Right cardiac atrium (tissue), 5 donors: ENCODE measurements around the gene CLIC5. TPM values are rescaled to one million over a fixed set of nuclear protein-coding genes. Genes with fewer than 3 reads are reported as not detected.
"Not testable (repeated sequence)": the region's sequence is repeated elsewhere in the genome, so short reads cannot be mapped to it uniquely, and the experiment has no call there.

Source experiments
- ATAC-seq, 2 donors: fragments of 200-7000 bp; cut with Tn5 transposase; one replicate each; pipeline versions ENCODE4 v1.8.0 to v1.9.1; 2020; ENCODE audit warnings: moderate library complexity in 2 of 2, mild to moderate bottlenecking in 1 of 2
- DNase-seq, 3 donors: peaks; one replicate each; pipeline ENCODE4 v3.0.0-alpha.2; 2020
- H3K27ac ChIP-seq: one replicate; pipeline ENCODE4 v1.5.1; 2013; ENCODE audit warnings: mild to moderate bottlenecking, low read length, control low read depth, moderate library complexity
- H3K27me3 ChIP-seq: one replicate; pipeline ENCODE4 v1.6.1; 2013; ENCODE audit not compliant: control insufficient read depth, insufficient read depth
- H3K4me1 ChIP-seq: one replicate; pipeline ENCODE4 v1.6.1; 2013; ENCODE audit warnings: low read length; ENCODE audit not compliant: control insufficient read depth, insufficient read depth
- H3K4me3 ChIP-seq: one replicate; pipeline ENCODE4 v1.5.1; 2013; ENCODE audit warnings: low read length, control low read depth
- H3K9me3 ChIP-seq: one replicate; pipeline ENCODE4 v1.6.1; 2013; ENCODE audit warnings: low read length; ENCODE audit not compliant: control insufficient read depth
- WGBS: extraction: QIAGEN DNeasy Blood & Tissue Kit; methylation state at CpG from one replicate; pipeline ENCODE4 v1.1.7; 2013; 5-methylcytosine and 5-hydroxymethylcytosine counted together
- intact Hi-C, 4 donors: fragments of 100-400 bp; cut with DNase I; formaldehyde crosslinking; loops; one replicate each; pipeline versions ENCODE4 v1.11.0 to v1.14.0; 2022 to 2023
- polyA plus RNA-seq: library from polyadenylated mRNA; stranded (reverse); fragments of 200-250 nt; gene quantifications from one replicate; pipeline ENCODE4 v1.2.3, GENCODE V29; 2013
- total RNA-seq, 4 donors: library from RNA; stranded (reverse); fragmentation: NEBNext Ultra II Directional; extraction: Animal tissue kit (Norgen Biotek cat#: 25700); gene quantifications; one replicate each; pipeline ENCODE4 v1.2.1, GENCODE V29; 2021
- donor health status: healthy with polysubstance abuse.
- donor health status: DM: no; HTN: yes; CAD: no.
- donor health status: DM: no; HTN: no; CAD: no.
- donor health status: DM: no; HTN: yes; CAD: no; lungs with severe emphysema.
- donor health status: DM: yes; HTN: yes; CAD: no.

CLIC5 gene
- total and polyA plus RNA-seq, 5 donors = 60.5 to 150 (median 124) TPM

GRCh38 chr6:45946352-45946751 is 69.3 kb downstream of the CLIC5 start:
- H3K27me3 ChIP-seq = no peaks in the 10 kb centered on the region
- no peak overlapping the region for H3K4me3 ChIP-seq
- H3K9me3 ChIP-seq = no peaks in the 10 kb centered on the region
- no peak overlapping the region for H3K27ac ChIP-seq
- DNase-seq (peak; percentile 57 to 75 (median 73)), ATAC-seq (peak; percentile 79 to 81)
- peaks cover 19% of the 10 kb centered on the region for H3K4me1 ChIP-seq
- 41% methylated on average over 3 of the region's 3 CpGs for WGBS
- intact Hi-C loops = no loop called here

- Histone ChIP-seq H3K27ac (no peak overlapping the region), H3K4me3 (no peak overlapping the region), H3K9me3 (no peaks in the 10 kb centered on the region), H3K4me1 (peaks cover 17% of the 10 kb centered on the region), H3K27me3 (no peaks in the 10 kb centered on the region)
- intact Hi-C loops = no loop called here
- DNase-seq = no peak
- no peak for ATAC-seq
- WGBS = 61% methylated on average over 3 of the region's 3 CpGs
These were observed 72.7 kb downstream of the CLIC5 start for GRCh38 chr6:45942953-45943352.

DNA sequence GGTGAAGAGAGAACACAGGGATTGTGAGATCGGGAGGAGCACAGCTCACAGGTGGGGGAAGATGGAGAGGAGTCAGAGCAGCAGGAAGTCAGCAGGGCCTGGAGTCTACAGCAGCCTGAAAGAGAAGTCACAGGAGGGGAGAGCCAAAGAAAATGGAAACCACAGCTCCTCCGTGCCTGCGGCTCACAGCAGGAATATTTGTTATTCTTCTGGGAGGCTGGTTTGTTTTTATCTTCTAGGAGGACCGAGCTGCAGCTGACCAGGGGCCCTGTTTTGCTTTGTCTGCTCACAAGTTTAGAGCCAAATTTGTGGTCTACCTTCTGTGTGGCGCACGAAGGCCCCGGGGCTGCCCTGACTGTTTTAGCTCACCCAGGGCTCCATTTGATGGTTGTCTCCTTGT is 81.8 kb downstream of the CLIC5 start:
- ATAC-seq = no peak
- WGBS = 58% methylated on average over 7 of the region's 7 CpGs
- Histone ChIP-seq H3K9me3 (no peaks in the 10 kb centered on the region), H3K4me3 (no peak overlapping the region), H3K27ac (no peak overlapping the region), H3K27me3 (no peaks in the 10 kb centered on the region), H3K4me1 (no peaks in the 10 kb centered on the region)
- peak in 1 of 3 donors; percentile 17 for DNase-seq
- intact Hi-C loops = loop anchor here in 1 of 4 donors (5.0 to 10.0 kb wide), 2 partner anchors 78 to 271 kb away; no protein-coding TSS in a partner anchor

DNA sequence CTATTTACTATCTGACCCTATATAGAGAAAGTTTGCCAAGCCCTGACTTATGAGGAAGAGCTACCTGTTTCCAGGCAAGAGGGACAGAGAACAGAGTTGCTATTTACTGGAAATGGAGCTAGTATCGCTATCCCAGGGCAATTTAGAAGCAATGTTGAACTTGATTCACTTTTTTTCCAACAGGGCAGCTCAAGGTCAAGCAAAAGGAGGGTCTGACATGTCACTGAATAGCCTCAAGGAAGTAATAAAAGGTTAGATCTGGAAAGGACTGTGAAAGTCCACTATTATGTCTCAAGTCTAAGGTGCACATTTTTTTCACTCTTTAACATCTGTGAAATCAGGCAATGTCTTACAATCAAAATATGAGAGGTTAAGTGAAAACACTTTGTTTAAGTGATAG is 84.4 kb downstream of the CLIC5 start:
- intact Hi-C loops = loop anchor here in 1 of 4 donors (5.0 to 10.0 kb wide), 2 partner anchors 81 to 274 kb away; no protein-coding TSS in a partner anchor
- Histone ChIP-seq H3K4me1 (no peaks in the 10 kb centered on the region), H3K27me3 (no peaks in the 10 kb centered on the region), H3K9me3 (no peaks in the 10 kb centered on the region), H3K27ac (no peak overlapping the region), H3K4me3 (no peak overlapping the region)
- 75% methylated on average over 1 of the region's 1 CpG for WGBS
- DNase-seq = no peak
- no peak for ATAC-seq

GRCh38 chr6:45930420-45931040 is 85.1 kb downstream of the CLIC5 start:
- ATAC-seq (peak; percentile 77 to 78), DNase-seq (peak; percentile 66 to 83 (median 82))
- Histone ChIP-seq H3K4me1 (no peaks in the 10 kb centered on the region), H3K27ac (no peak overlapping the region), H3K27me3 (no peaks in the 10 kb centered on the region), H3K4me3 (no peak overlapping the region), H3K9me3 (no peaks in the 10 kb centered on the region)
- intact Hi-C loops = loop anchor here in 1 of 4 donors (5.0 to 10.0 kb wide), 2 partner anchors 82 to 274 kb away; no protein-coding TSS in a partner anchor
- WGBS = 15% methylated on average over 7 of the region's 7 CpGs

GRCh38 chr6:45929421-45930361 is 86.0 kb downstream of the CLIC5 start:
- WGBS = 66% methylated on average over 17 of the region's 17 CpGs
- Histone ChIP-seq H3K27ac (no peak overlapping the region), H3K9me3 (no peaks in the 10 kb centered on the region), H3K4me1 (no peaks in the 10 kb centered on the region), H3K4me3 (no peak overlapping the region), H3K27me3 (no peaks in the 10 kb centered on the region)
- intact Hi-C loops = loop anchor here in 2 of 4 donors (5.0 to 10.0 kb wide), 3 partner anchors 83 to 1275 kb away; no protein-coding TSS in a partner anchor
- ATAC-seq = no peak
- no peak for DNase-seq

DNA sequence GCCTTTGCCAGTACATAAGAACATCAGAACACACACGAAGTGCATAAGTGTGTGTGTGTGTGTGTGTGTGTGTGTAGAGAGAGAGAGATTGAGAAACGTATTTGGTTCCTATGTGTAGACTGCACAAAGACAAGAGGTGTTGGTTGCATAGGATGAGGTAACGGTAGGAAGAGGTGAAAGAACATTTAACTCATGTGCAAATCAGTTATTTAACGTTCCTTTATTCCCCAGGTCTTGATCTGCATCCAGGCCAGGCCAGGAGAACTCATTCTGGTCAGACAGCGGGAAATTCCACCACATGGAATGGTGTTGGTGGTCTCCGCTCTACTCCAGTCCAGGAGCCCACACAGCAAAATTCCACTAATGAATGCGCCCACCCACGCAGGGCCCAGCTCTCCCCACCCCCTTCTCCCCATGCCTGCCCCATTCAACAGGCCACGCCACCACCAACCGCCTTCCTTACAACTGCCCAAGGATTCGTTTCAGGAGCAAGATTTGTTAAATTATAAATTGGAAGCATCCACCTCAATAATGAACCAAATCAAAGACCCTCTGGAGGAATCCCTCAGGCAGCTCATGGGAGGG is 86.8 kb downstream of the CLIC5 start:
- DNase-seq (no peak), ATAC-seq (no peak)
- Histone ChIP-seq H3K27me3 (no peaks in the 10 kb centered on the region), H3K4me3 (no peak overlapping the region), H3K9me3 (no peaks in the 10 kb centered on the region), H3K27ac (no peak overlapping the region), H3K4me1 (no peaks in the 10 kb centered on the region)
- intact Hi-C loops = loop anchor here in 1 of 4 donors (10.0 kb wide), 1 partner anchor 1274 kb away; no protein-coding TSS in a partner anchor
- WGBS = 86% methylated on average over 11 of the region's 11 CpGs

DNA sequence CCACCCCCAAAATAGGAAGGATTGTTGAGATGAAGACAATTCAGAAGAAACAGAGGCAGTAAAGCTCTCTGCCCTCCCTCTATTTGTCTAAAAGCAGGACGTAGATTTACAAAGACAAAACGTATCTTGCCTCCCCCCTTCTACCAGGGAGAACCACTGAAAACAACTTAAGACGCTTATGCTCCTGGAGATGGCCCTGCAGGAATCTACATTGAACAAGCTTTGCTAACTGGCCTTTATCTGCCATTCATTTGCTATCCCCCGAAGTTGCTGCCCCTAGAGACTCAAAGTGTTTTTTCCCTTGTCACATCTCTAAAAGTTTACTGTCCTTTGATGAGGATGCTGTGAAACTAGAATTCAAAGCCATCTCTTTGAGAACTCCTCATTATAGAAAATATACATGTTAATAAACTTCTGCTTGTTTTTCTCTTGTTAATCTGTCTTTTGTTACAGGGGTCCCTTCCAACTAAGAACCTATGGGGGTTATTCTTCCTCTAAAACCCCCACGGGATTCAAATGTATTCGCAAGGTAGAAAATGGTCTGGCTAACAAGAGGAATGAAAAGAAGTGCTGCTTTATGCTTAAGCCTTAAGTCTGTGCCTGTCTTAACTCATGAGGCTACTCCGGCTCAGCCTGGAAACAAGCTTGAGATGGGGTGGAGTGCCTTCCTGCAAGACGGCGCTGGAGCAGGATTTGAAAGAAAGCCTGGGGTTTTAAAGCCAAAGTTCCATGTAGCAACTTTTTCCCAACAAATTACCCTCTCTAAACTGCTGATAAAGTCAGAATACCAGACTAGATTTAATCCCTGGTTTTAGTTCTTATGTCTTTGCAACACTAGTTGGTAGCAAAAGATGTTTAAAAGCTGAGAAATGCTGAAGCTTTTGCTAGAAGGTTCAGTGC is 88.0 kb downstream of the CLIC5 start:
- WGBS = 68% methylated on average over 9 of the region's 9 CpGs
- H3K4me3 ChIP-seq = no peak overlapping the region
- ATAC-seq (no peak), DNase-seq (no peak)
- no peaks in the 10 kb centered on the region for H3K27me3 ChIP-seq
- intact Hi-C loops = loop anchor here in 1 of 4 donors (10.0 kb wide), 1 partner anchor 1273 kb away; no protein-coding TSS in a partner anchor
- no peaks in the 10 kb centered on the region for H3K4me1 ChIP-seq
- H3K9me3 ChIP-seq = no peaks in the 10 kb centered on the region
- H3K27ac ChIP-seq = no peak overlapping the region

- H3K4me1 ChIP-seq, H3K27me3 ChIP-seq, H3K27ac ChIP-seq, H3K4me3 ChIP-seq, DNase-seq, ATAC-seq, H3K9me3 ChIP-seq: not testable (repeated sequence)
- WGBS = 95% methylated on average over 8 of the region's 8 CpGs
- intact Hi-C loops = loop anchor here in 1 of 4 donors (10.0 kb wide), 1 partner anchor 1272 kb away; no protein-coding TSS in a partner anchor
These were observed 89.2 kb downstream of the CLIC5 start for GRCh38 chr6:45926423-45926822.

DNA sequence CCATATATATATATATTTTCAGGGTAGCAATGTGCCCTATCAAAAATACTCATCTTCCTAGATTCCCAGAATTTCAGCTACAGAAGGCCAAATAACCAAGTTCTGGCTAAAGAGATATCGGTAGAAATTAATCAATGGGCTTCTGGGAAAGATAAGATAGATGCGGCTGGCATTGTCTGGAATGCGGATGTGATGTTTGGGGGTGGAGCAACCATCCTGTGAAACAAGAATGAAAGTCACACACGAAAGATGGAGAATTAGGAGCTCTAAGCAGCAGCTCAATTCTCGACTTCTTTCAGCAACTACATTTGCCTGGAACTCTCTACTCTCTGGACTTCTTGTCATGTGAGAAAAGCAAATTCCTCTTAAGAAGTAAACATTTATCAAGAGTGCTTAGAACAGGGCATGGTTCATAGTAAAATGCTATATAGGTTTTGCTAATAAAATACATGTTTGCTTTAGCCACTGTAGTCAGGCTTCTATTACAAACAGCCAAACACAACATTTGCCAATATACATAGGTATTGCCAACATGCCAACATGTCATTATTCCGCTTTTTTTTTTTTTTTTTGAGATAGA is 90.8 kb downstream of the CLIC5 start:
- no peak for DNase-seq
- intact Hi-C loops = loop anchor here in 2 of 4 donors (5.0 to 10.0 kb wide), 3 partner anchors 1268 to 1448 kb away; no protein-coding TSS in a partner anchor
- WGBS = 63% methylated on average over 6 of the region's 6 CpGs
- no peak for ATAC-seq
- H3K4me1 ChIP-seq = peaks cover 4% of the 10 kb centered on the region
- no peaks in the 10 kb centered on the region for H3K27me3 ChIP-seq
- H3K9me3 ChIP-seq = no peaks in the 10 kb centered on the region
- no peak overlapping the region for H3K27ac ChIP-seq
- no peak overlapping the region for H3K4me3 ChIP-seq
